Testis (tissue), 3 donors: ENCODE results near the gene RUBCNL. TPM values are rescaled to one million over a fixed set of nuclear protein-coding genes. Genes with fewer than 3 reads are reported as not detected.

ENCODE experiments used
- DNase-seq: peaks from one replicate; pipeline ENCODE4 v3.0.0-alpha.2; 2019
- H3K27ac ChIP-seq, 2 donors: fragments of 200-600 bp; sonication (generic); one replicate each; pipeline ENCODE4 v1.5.1; 2019
- H3K27me3 ChIP-seq: fragments of 200-600 bp; sonication (generic); one replicate; pipeline ENCODE4 v1.5.1; 2019
- H3K36me3 ChIP-seq: fragments of 200-600 bp; sonication (generic); one replicate; pipeline ENCODE4 v1.5.1; 2017; ENCODE audit warnings: low read depth; ENCODE audit errors: missing control alignments
- H3K4me1 ChIP-seq: fragments of 200-600 bp; sonication (generic); one replicate; pipeline ENCODE4 v1.5.1; 2019
- H3K4me3 ChIP-seq, 2 donors: fragments of 200-600 bp; sonication (generic); one replicate each; pipeline ENCODE4 v1.5.1; 2017 to 2019
- H3K9me3 ChIP-seq: fragments of 200-600 bp; sonication (generic); one replicate; pipeline ENCODE4 v1.5.1; 2017
- CTCF ChIP-seq, 3 experiments: fragments of 450-650 bp in 2 of 3; fragments of 200-600 bp in 1 of 3; sonication (generic) in 1 of 3; IDR thresholded peaks; one replicate each; pipeline ENCODE4 v1.5.1; 2016 to 2019; ENCODE audit warnings: antibody characterized with exemption in 3 of 3, mild to moderate bottlenecking in 2 of 3, moderate library complexity in 1 of 3
- POLR2A ChIP-seq: fragments of 450-650 bp; IDR thresholded peaks from one replicate; pipeline ENCODE4 v1.6.1; 2017; ENCODE audit warnings: antibody characterized with exemption, mild to moderate bottlenecking, moderate library complexity
- WGBS, 2 donors: methylation state at CpG; one replicate each; pipeline ENCODE4 v1.1.5; 2018; 5-methylcytosine and 5-hydroxymethylcytosine counted together
- intact Hi-C: fragments of 100-400 bp; cut with DNase I; formaldehyde crosslinking; loops from one replicate; pipeline ENCODE4 v1.15.1; 2023; ENCODE audit warnings: low total_unique reads
- polyA plus RNA-seq: library from polyadenylated mRNA; stranded (reverse); fragments of 350-450 nt; fragmentation: Illumina TruSeq; extraction: RNeasy Lipid Tissue Mini Kit (QIAGEN cat#74804); gene quantifications from one replicate; pipeline ENCODE4 v1.2.3, GENCODE V29; 2014; ENCODE audit warnings: low read depth, low replicate concordance; ENCODE audit not compliant: insufficient read depth
- total RNA-seq, 2 donors: library from RNA; depleted of rRNA; stranded (reverse); fragments of >200 nt; gene quantifications; one replicate each; pipeline ENCODE4 v1.2.3, GENCODE V29; 2016

Gene RUBCNL
- total and polyA plus RNA-seq, 3 donors from 2014 or later, result 18.3 to 45.6 (median 36.2) TPM

GRCh38 chr13:46402178-46402577, 15.1 kb upstream of the RUBCNL start:
- Histone ChIP-seq H3K4me3 (no peak overlapping the region), H3K27ac (no peak overlapping the region), H3K36me3 (no peaks in the 10 kb centered on the region), H3K9me3 (no peaks in the 10 kb centered on the region), H3K4me1 (no peaks in the 10 kb centered on the region), H3K27me3 (no peaks in the 10 kb centered on the region)
- DNase-seq, result no peak
- WGBS, 2 donors, result 61 to 74% methylated on average over 2 of the region's 2 CpGs
- intact Hi-C loops, result no loop called here
- no peak for TF ChIP-seq CTCF (IDR thresholded peaks at IDR 0.05)
- no peak for TF ChIP-seq POLR2A

GRCh38 chr13:46401432-46401831, 14.4 kb upstream of the RUBCNL start:
- intact Hi-C loops, result no loop called here
- H3K27ac ChIP-seq, result no peak overlapping the region
- H3K27me3 ChIP-seq, result no peaks in the 10 kb centered on the region
- no peaks in the 10 kb centered on the region for H3K36me3 ChIP-seq
- H3K4me3 ChIP-seq, result no peak overlapping the region
- 53 to 62% methylated on average over 1 of the region's 1 CpG for WGBS, 2 donors
- no peak for DNase-seq
- no peaks in the 10 kb centered on the region for H3K9me3 ChIP-seq
- H3K4me1 ChIP-seq, result no peaks in the 10 kb centered on the region
- no peak for TF ChIP-seq CTCF (IDR thresholded peaks at IDR 0.05)
- TF ChIP-seq POLR2A, result no peak

- intact Hi-C loops, result no loop called here
- no peak for DNase-seq
- TF ChIP-seq POLR2A (no peak), CTCF (IDR thresholded peaks at IDR 0.05) (no peak)
- Histone ChIP-seq H3K36me3 (no peaks in the 10 kb centered on the region), H3K27ac (no peak overlapping the region), H3K4me3 (no peak overlapping the region), H3K9me3 (no peaks in the 10 kb centered on the region), H3K27me3 (no peaks in the 10 kb centered on the region), H3K4me1 (no peaks in the 10 kb centered on the region)
These were observed 9.3 kb upstream of the RUBCNL start for GRCh38 chr13:46396341-46396740.

GRCh38 chr13:46392967-46393366, 5.9 kb upstream of the RUBCNL start:
- Histone ChIP-seq H3K4me1 (no peaks in the 10 kb centered on the region), H3K4me3 (no peak overlapping the region), H3K27me3 (no peaks in the 10 kb centered on the region), H3K36me3 (no peaks in the 10 kb centered on the region), H3K9me3 (no peaks in the 10 kb centered on the region), H3K27ac (no peak overlapping the region)
- WGBS, 2 donors, result 81 to 95% methylated on average over 2 of the region's 2 CpGs
- no peak for TF ChIP-seq CTCF (IDR thresholded peaks at IDR 0.05)
- TF ChIP-seq POLR2A, result no peak
- intact Hi-C loops, result no loop called here
- DNase-seq, result no peak

- no peak for TF ChIP-seq CTCF (IDR thresholded peaks at IDR 0.05)
- H3K27ac ChIP-seq, result peak overlapping the region in 1 of 2 donors; percentile 41
- H3K36me3 ChIP-seq, result no peaks in the 10 kb centered on the region
- no peaks in the 10 kb centered on the region for H3K9me3 ChIP-seq
- H3K4me1 ChIP-seq, result no peaks in the 10 kb centered on the region
- H3K27me3 ChIP-seq, result no peaks in the 10 kb centered on the region
- DNase-seq, result peak; percentile 71
- H3K4me3 ChIP-seq, result no peak overlapping the region
- intact Hi-C loops, result no loop called here
- WGBS, 2 donors, result 64 to 68% methylated on average over 9 of the region's 9 CpGs
These were observed 2.7 kb upstream of the RUBCNL start for GRCh38 chr13:46389457-46390451.
